Measurements from ENCODE around the gene FOXL1.
"Not testable (repeated sequence)": the region's sequence is repeated elsewhere in the genome, so short reads cannot be mapped to it uniquely, and the experiment has no call there.

Gene FOXL1

DNA sequence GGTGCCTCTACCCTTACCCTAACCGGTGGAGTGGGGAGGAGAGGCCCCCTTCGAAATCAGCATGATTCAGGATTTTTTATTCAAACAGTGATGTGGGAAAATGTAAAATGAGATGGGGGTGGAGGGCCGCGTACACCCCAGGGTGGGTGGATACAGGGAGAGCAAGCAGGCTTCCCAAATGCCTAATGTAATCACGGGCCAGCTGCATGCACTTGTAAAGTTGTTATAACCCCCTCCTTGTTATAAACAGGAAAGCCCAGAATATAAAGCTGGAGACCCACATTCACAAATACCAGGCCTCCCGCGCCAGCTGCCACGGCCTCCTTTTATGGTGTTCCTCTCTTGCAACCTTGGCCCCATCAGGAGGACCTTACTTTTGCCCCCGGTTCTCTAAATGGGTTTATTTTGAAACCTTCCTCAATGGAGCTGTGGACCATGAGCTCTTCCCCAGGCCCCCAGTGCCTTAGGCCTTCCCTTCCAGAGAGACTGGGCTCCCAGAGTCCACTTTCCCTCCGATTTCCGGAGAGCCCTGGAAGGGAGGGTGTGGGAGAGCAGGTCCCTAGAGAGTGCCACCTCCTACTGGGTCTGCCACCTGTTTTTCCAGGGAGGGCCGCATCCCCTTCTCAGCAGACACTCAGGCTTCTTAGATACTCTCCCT lies 906 bp upstream of the FOXL1 start:
- FAIRE-seq (no peak), DNase-seq (ENCODE audit: insufficient read length, low spot score) (no peak)
- no peak for TF ChIP-seq POLR2A (IDR thresholded peaks at IDR 0.05; ENCODE audit: low read depth, low read length)

GRCh38 chr16:86578611-86579267 lies 390 bp downstream of the FOXL1 start:
- FAIRE-seq: no peak

GRCh38 chr16:86579268-86580062 lies 1.1 kb downstream of the FOXL1 start:
- no peak for TF ChIP-seq POLR2A (IDR thresholded peaks at IDR 0.05; ENCODE audit: low read depth, low read length)
- DNase-seq (ENCODE audit: insufficient read length, low spot score): no peak
- no peak for FAIRE-seq

More at GRCh38 chr16:86578611-86579267, 390 bp downstream of the FOXL1 start:
- no peak for DNase-seq (ENCODE audit: insufficient read length, low spot score)
- no peak for TF ChIP-seq POLR2A (IDR thresholded peaks at IDR 0.05; ENCODE audit: low read depth, low read length)

DNA sequence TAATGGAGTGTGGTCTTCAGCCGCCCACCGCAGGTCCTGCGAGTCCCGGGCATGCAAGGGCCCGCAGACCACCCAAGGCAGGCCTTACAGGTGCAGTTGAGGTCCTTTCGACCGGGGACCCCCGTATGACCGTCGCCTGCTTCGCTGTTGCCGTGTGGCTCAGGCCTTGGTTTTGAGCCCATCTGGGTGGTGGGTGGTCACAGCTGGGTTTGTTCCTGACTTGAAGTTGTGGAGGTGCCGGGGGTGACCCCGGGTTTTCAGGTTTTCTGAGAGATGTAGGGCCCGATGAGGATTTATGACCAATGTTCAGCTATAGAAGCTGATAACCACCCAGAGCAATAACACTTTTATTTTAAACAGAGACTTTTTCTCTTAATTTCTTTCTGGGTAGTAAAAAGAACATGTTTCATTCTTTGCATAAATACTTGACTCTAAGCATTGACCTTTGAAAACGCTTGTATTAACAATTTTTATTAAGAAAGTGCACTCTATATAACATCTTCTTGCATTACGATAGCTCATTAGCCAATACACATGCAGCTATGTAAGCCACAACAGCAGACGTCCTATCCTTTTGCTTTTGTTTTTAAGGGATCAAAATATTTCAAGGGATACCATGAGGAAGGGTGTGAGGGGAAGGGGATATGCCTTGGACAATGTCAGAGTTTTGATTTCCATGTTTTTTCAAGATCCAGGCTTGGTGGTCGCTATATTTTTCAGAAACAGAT lies 1.9 kb downstream of the FOXL1 start:
- FAIRE-seq (no peak), DNase-seq (ENCODE audit: insufficient read length, low spot score) (no peak)
- no peak for TF ChIP-seq POLR2A (IDR thresholded peaks at IDR 0.05; ENCODE audit: low read depth, low read length)

GRCh38 chr16:86580791-86581170 lies 2.4 kb downstream of the FOXL1 start:
- DNase-seq (ENCODE audit: insufficient read length, low spot score): no peak
- TF ChIP-seq POLR2A (IDR thresholded peaks at IDR 0.05; ENCODE audit: low read depth, low read length): no peak
- no peak for FAIRE-seq

DNA sequence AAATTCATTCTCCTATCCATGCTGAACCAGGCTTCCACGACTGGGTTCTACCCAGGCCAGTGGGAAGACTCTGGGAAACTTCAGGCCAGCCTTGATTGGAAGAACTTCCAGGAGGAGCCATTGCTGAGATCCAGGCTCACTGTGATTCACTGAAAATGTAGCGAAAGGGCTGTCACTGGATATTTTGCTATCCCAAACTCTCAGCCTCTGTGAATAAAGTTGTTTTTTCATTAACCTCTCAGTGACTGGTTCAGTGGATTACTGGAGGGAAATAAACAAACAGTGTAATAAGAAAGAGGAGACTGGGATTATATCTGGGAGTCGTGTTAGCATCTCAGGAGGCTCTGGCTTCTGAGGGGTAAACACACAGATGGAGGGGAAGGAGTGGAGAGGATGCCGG lies 3.1 kb downstream of the FOXL1 start:
- DNase-seq (ENCODE audit: insufficient read length, low spot score): no peak
- TF ChIP-seq POLR2A (IDR thresholded peaks at IDR 0.05; ENCODE audit: low read depth, low read length): no peak
- no peak for FAIRE-seq

DNA sequence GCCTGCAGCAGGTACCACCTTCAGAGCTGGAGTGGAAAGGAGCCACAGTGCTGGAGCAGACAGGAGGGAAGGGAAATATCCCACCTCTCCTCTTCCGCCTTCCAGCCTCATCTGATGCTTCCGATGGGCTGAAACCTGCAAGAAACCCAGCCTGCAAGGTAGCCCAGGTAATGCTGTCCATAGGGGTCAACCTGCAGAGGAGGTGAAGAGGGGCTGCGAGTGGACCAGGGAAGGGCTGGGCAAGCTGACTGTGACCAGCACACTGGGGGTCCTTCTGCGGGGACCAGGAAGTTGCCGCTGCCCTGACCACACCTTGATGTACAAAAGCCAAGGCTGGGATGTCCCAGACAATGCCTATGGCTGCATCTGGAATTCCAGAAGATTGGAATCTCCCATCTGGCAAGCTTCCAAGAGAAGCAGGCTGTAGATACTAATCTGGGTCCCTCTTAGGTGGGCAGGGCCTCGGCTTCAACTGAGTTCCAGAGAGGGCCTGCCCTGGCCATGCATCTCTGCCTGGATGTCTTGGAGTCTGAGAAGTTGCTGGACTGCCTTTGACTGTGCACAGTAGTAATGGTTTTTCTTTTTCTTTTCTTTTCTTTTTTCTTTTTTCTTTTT lies 5.8 kb downstream of the FOXL1 start:
- peak; percentile 42 for DNase-seq (ENCODE audit: insufficient read length, low spot score)
- TF ChIP-seq POLR2A (IDR thresholded peaks at IDR 0.05; ENCODE audit: low read depth, low read length): no peak
- no peak for FAIRE-seq

GRCh38 chr16:86584726-86585721 lies 6.7 kb downstream of the FOXL1 start:
- TF ChIP-seq POLR2A (IDR thresholded peaks at IDR 0.05; ENCODE audit: low read depth, low read length): no peak
- DNase-seq (ENCODE audit: insufficient read length, low spot score) (peak; percentile 66), FAIRE-seq (no peak)

DNA sequence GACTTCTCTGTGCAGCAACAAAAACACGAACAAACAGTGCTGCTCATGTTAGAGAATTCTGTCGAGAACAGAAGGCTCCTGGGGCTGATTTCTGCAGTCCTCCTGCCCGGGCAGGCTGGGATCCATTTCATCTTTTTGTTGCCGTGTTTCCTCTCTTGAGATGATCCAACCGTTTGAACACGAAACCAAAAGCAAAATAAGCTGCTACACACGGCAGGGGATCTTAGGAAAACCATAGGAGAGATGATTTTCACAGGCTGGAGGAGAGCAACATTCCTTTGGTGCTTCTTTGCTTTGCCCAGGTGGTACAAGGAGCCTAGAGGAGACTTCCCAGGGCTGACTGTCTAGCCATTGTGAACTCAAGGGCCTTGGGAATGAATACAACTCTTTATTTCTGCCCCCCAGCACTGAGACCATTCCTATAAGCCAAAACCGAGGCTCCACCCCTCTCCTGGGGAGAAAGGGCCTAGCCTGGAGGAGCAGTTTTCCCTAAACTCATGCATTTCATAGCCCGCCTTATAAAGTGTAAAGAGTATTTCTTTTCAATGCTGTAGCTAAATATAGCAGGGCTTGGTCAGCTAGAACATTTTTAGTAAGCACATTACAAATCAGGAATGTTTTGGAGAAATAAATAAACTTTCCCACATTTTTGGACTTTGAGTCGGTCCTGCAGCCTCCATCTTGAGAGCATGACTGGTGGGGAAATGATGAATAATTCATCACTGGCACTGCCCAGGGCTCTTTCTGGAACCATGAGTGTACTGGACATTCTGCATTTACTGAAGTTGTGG lies 7.7 kb downstream of the FOXL1 start:
- no peak for TF ChIP-seq POLR2A (IDR thresholded peaks at IDR 0.05; ENCODE audit: low read depth, low read length)
- no peak for DNase-seq (ENCODE audit: insufficient read length, low spot score)
- FAIRE-seq: no peak

GRCh38 chr16:86587487-86587886 lies 9.1 kb downstream of the FOXL1 start:
- DNase-seq (ENCODE audit: insufficient read length, low spot score) (no peak), FAIRE-seq (no peak)
- no peak for TF ChIP-seq POLR2A (IDR thresholded peaks at IDR 0.05; ENCODE audit: low read depth, low read length)

- not testable (repeated sequence) for DNase-seq (ENCODE audit: insufficient read length, low spot score); FAIRE-seq
These were observed 9.6 kb downstream of the FOXL1 start for GRCh38 chr16:86587955-86588354.

All from H54 (cell line).